Liver (tissue), 9 donors: ENCODE measurements around the gene ANTXR1. TPM values are rescaled to one million over a fixed set of nuclear protein-coding genes. Genes with fewer than 3 reads are reported as not detected.

Experiments
- DNase-seq: peaks from one replicate; pipeline ENCODE4 v3.0.0-alpha.2; 2017; ENCODE audit warnings: low spot score
- H3K27ac ChIP-seq, 2 donors: one replicate each; pipeline ENCODE4 v1.7.0; 2013; ENCODE audit warnings: inconsistent platforms in 2 of 2, low read length in 2 of 2, control low read depth in 1 of 2, low read depth in 1 of 2, mild to moderate bottlenecking in 1 of 2
- H3K27me3 ChIP-seq, 4 donors: one replicate each; pipeline versions ENCODE4 v1.6.1 to v1.7.0; 2013; ENCODE audit warnings: low read length in 3 of 4, inconsistent platforms in 1 of 4, mild to moderate bottlenecking in 1 of 4, moderate library complexity in 1 of 4; ENCODE audit not compliant: control insufficient read depth in 4 of 4, insufficient read depth in 4 of 4
- H3K36me3 ChIP-seq, 4 donors: one replicate each; pipeline versions ENCODE4 v1.6.1 to v1.7.0; 2013; ENCODE audit warnings: low read length in 3 of 4, mild to moderate bottlenecking in 3 of 4, low read depth in 1 of 4, moderate library complexity in 1 of 4; ENCODE audit not compliant: control insufficient read depth in 4 of 4, insufficient read depth in 3 of 4
- H3K4me1 ChIP-seq, 4 donors: one replicate each; pipeline versions ENCODE4 v1.6.1 to v1.7.0; 2013; ENCODE audit warnings: low read length in 3 of 4, mild to moderate bottlenecking in 3 of 4, moderate library complexity in 1 of 4; ENCODE audit not compliant: control insufficient read depth in 4 of 4, insufficient read depth in 4 of 4
- H3K4me3 ChIP-seq, 3 donors: one replicate each; pipeline versions ENCODE4 v1.6.1 to v1.7.0; 2013; ENCODE audit warnings: low read length in 3 of 3, control low read depth in 1 of 3, low read depth in 1 of 3, mild to moderate bottlenecking in 1 of 3
- H3K9ac ChIP-seq, 2 donors: one replicate each; pipeline ENCODE4 v1.7.0; 2013; ENCODE audit warnings: low read length in 2 of 2, mild to moderate bottlenecking in 2 of 2, moderate library complexity in 2 of 2, control low read depth in 1 of 2, low read depth in 1 of 2
- H3K9me3 ChIP-seq, 4 donors: one replicate each; pipeline versions ENCODE4 v1.6.1 to v1.7.0; 2013; ENCODE audit warnings: low read length in 3 of 4; ENCODE audit not compliant: control insufficient read depth in 4 of 4
- EGR1 ChIP-seq, 2 donors: IDR thresholded peaks; 2 replicates each; pipeline ENCODE4 v1.6.1; 2016 to 2018; ENCODE audit warnings: antibody characterized with exemption in 2 of 2, low read depth in 2 of 2
- FOXA1 ChIP-seq: IDR thresholded peaks from 2 replicates; pipeline ENCODE4 v1.6.1; 2016; ENCODE audit warnings: antibody characterized with exemption
- FOXA2 ChIP-seq: IDR thresholded peaks from 2 replicates; pipeline ENCODE4 v1.6.1; 2016; ENCODE audit warnings: antibody characterized with exemption
- GABPA ChIP-seq, 2 donors: IDR thresholded peaks in 1 of 2; conservative IDR thresholded peaks in 1 of 2; 2 replicates each; pipeline ENCODE4 v1.6.1; 2016; ENCODE audit warnings: antibody characterized with exemption in 2 of 2, mild to moderate bottlenecking in 1 of 2, moderate library complexity in 1 of 2
- HNF4A ChIP-seq, 2 donors: conservative IDR thresholded peaks; 2 replicates each; pipeline ENCODE4 v1.6.1; 2016; ENCODE audit warnings: antibody characterized with exemption in 2 of 2, mild to moderate bottlenecking in 2 of 2
- HNF4G ChIP-seq: IDR thresholded peaks from 2 replicates; pipeline ENCODE4 v1.6.1; 2016; ENCODE audit warnings: antibody characterized with exemption
- JUND ChIP-seq, 2 donors: IDR thresholded peaks; 2 replicates each; pipeline ENCODE4 v1.6.1; 2016; ENCODE audit warnings: antibody characterized with exemption in 2 of 2
- NR2F2 ChIP-seq: IDR thresholded peaks from 2 replicates; pipeline ENCODE4 v1.6.1; 2016; ENCODE audit warnings: antibody characterized with exemption
- RXRA ChIP-seq, 2 donors: IDR thresholded peaks; 2 replicates each; pipeline ENCODE4 v1.6.1; 2017 to 2018; ENCODE audit warnings: antibody characterized with exemption in 2 of 2, mild to moderate bottlenecking in 1 of 2
- SP1 ChIP-seq: IDR thresholded peaks from 2 replicates; pipeline ENCODE4 v1.6.1; 2018; ENCODE audit warnings: antibody characterized with exemption, mild to moderate bottlenecking
- TAF1 ChIP-seq: conservative IDR thresholded peaks from 2 replicates; pipeline ENCODE4 v1.6.1; 2016; ENCODE audit warnings: antibody characterized with exemption, mild to moderate bottlenecking
- WGBS: extraction: QIAGEN DNeasy Blood & Tissue Kit; methylation state at CpG from one replicate; pipeline ENCODE4 v1.1.7; 2013; 5-methylcytosine and 5-hydroxymethylcytosine counted together
- polyA plus RNA-seq, 2 donors: library from polyadenylated mRNA; stranded (reverse) in 1 of 2; unstranded in 1 of 2; fragments of 200-250 nt in 1 of 2; fragments of >200 nt in 1 of 2; fragmentation: Nextera tagmentation in 1 of 2; extraction: Ambion mirVana in 1 of 2; gene quantifications; one replicate each; pipeline versions ENCODE4 v1.2.1 to v1.2.3, GENCODE V29; 2013 to 2015
- total RNA-seq, 2 donors: library from RNA; depleted of rRNA; stranded (reverse); fragments of >200 nt; gene quantifications; one replicate each; pipeline ENCODE4 v1.2.3, GENCODE V29; 2014
- TF ChIP-seq, protein P1 (sequence below): IDR thresholded peaks from 2 replicates; pipeline ENCODE4 v1.6.1; 2016; ENCODE audit warnings: antibody characterized with exemption
- TF ChIP-seq, protein P2 (sequence below): fragments of 150-350 bp; IDR thresholded peaks from 2 replicates; pipeline ENCODE4 v1.5.1; 2017; ENCODE audit warnings: improper control_type of control experiment, low read depth, low read length; ENCODE audit not compliant: missing input control
- TF ChIP-seq, protein P3 (sequence below): IDR thresholded peaks from 2 replicates; pipeline ENCODE4 v1.6.1; 2016; ENCODE audit warnings: antibody characterized with exemption
- TF ChIP-seq, protein P4 (sequence below): IDR thresholded peaks from 2 replicates; pipeline ENCODE4 v1.6.1; 2016; ENCODE audit warnings: antibody characterized with exemption
- TF ChIP-seq, protein P5 (sequence below): IDR thresholded peaks from 2 replicates; pipeline ENCODE4 v1.6.1; 2016; ENCODE audit warnings: antibody characterized with exemption, mild to moderate bottlenecking
- donor health status: healthy.
- donor health status: healthy.
- donor health status: healthy.
- donor health status: healthy.
- donor health status: healthy.

ANTXR1 gene
- total and polyA plus RNA-seq, 4 donors, result 0.60 to 3.6 (median 1.8) TPM

DNA sequence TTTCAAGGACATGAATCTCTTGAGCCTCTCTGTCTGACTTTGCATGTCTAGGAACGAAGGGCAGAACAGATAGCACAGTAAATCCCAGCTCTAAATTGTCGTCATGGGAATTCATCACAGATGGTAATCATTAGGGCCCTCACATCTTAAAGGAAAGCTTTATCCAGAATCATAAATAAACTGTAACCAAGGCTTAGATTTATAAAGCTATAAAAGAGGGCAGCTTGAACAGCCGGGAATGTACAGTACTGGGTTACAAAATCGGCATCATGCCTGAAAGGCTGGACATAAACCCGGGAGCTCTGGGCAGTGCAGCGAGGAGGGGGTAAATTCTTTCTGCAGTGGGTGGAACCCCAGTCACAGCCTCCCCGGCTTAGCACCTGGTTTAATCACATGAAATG lies 229.7 kb downstream of the ANTXR1 start:
- no peak for DNase-seq
- TF ChIP-seq, protein P1, sequence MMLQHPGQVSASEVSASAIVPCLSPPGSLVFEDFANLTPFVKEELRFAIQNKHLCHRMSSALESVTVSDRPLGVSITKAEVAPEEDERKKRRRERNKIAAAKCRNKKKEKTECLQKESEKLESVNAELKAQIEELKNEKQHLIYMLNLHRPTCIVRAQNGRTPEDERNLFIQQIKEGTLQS, result no peak
- TF ChIP-seq FOXA1 (no peak), FOXA2 (no peak), JUND (IDR thresholded peaks at IDR 0.05) (no peak), HNF4G (no peak), RXRA (IDR thresholded peaks at IDR 0.05) (no peak), TAF1 (no peak), EGR1 (IDR thresholded peaks at IDR 0.05; ENCODE audit: low read depth in 2 of 2) (no peak)
- TF ChIP-seq, protein P2, sequence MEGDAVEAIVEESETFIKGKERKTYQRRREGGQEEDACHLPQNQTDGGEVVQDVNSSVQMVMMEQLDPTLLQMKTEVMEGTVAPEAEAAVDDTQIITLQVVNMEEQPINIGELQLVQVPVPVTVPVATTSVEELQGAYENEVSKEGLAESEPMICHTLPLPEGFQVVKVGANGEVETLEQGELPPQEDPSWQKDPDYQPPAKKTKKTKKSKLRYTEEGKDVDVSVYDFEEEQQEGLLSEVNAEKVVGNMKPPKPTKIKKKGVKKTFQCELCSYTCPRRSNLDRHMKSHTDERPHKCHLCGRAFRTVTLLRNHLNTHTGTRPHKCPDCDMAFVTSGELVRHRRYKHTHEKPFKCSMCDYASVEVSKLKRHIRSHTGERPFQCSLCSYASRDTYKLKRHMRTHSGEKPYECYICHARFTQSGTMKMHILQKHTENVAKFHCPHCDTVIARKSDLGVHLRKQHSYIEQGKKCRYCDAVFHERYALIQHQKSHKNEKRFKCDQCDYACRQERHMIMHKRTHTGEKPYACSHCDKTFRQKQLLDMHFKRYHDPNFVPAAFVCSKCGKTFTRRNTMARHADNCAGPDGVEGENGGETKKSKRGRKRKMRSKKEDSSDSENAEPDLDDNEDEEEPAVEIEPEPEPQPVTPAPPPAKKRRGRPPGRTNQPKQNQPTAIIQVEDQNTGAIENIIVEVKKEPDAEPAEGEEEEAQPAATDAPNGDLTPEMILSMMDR, result no peak
- TF ChIP-seq, protein P3, sequence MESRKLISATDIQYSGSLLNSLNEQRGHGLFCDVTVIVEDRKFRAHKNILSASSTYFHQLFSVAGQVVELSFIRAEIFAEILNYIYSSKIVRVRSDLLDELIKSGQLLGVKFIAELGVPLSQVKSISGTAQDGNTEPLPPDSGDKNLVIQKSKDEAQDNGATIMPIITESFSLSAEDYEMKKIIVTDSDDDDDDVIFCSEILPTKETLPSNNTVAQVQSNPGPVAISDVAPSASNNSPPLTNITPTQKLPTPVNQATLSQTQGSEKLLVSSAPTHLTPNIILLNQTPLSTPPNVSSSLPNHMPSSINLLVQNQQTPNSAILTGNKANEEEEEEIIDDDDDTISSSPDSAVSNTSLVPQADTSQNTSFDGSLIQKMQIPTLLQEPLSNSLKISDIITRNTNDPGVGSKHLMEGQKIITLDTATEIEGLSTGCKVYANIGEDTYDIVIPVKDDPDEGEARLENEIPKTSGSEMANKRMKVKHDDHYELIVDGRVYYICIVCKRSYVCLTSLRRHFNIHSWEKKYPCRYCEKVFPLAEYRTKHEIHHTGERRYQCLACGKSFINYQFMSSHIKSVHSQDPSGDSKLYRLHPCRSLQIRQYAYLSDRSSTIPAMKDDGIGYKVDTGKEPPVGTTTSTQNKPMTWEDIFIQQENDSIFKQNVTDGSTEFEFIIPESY, result no peak
- Histone ChIP-seq H3K9me3 (no peaks in the 10 kb centered on the region), H3K9ac (no peak overlapping the region), H3K4me3 (no peak overlapping the region), H3K4me1 (no peaks in the 10 kb centered on the region), H3K36me3 (no peaks in the 10 kb centered on the region), H3K27ac (no peak overlapping the region), H3K27me3 (no peaks in the 10 kb centered on the region)
- 86% methylated on average over 7 of the region's 7 CpGs for WGBS

DNA sequence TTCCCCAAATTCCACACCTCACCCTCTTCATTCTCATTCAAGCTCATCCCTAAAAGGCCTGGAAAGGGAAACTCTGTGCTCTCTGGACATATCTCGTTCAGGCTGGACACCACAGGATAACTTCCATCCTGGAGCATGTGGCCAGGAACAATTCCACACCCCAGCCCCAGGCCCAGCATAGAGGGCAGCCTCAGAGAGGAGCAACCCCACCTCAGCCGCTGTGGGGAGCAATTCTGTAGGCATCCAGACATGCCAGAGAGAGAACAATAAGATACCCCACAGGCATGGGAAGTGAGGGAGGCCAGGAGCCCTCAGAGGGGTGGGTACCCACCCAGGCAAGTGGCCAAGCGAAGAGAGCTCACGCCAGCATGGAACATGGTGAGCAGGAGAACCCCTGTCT lies 230.7 kb downstream of the ANTXR1 start:
- WGBS, result 83% methylated on average over 4 of the region's 4 CpGs
- Histone ChIP-seq H3K27me3 (no peaks in the 10 kb centered on the region), H3K4me1 (no peaks in the 10 kb centered on the region), H3K9ac (no peak overlapping the region), H3K27ac (no peak overlapping the region), H3K9me3 (no peaks in the 10 kb centered on the region), H3K36me3 (no peaks in the 10 kb centered on the region), H3K4me3 (no peak overlapping the region)
- no peak for TF ChIP-seq HNF4A (conservative IDR thresholded peaks at IDR 0.05)
- TF ChIP-seq EGR1 (IDR thresholded peaks at IDR 0.05; ENCODE audit: low read depth in 2 of 2), result no peak
- TF ChIP-seq FOXA2, result no peak
- TF ChIP-seq GABPA (IDR thresholded peaks at IDR 0.05 in 1 of 2, conservative IDR thresholded peaks at IDR 0.05 in 1 of 2), result no peak
- TF ChIP-seq, protein P4, sequence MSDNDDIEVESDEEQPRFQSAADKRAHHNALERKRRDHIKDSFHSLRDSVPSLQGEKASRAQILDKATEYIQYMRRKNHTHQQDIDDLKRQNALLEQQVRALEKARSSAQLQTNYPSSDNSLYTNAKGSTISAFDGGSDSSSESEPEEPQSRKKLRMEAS, result no peak
- no peak for TF ChIP-seq NR2F2
- no peak for TF ChIP-seq FOXA1
- no peak for TF ChIP-seq HNF4G
- no peak for TF ChIP-seq JUND (IDR thresholded peaks at IDR 0.05)
- no peak for TF ChIP-seq RXRA (IDR thresholded peaks at IDR 0.05)
- DNase-seq, result no peak

DNA sequence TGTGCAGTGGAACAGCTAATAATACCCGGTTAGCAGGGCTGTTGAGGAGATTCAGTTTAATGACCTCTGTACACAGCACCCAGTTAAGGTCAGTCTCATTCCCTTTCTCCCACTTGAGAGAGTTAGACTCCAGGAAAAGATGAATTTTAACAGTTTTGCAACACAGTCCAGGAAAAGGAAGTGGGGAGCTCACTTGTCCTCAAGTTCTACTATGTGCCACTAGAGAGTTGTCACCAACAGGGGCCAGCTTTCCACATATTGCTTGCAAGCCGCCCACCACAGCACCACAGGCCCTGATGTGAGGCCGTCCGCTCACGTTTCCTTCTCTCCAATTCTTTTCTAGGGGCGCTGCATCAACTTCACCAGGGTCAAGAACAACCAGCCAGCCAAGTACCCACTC lies 231.9 kb downstream of the ANTXR1 start:
- Histone ChIP-seq H3K4me1 (no peaks in the 10 kb centered on the region), H3K4me3 (no peak overlapping the region), H3K36me3 (no peaks in the 10 kb centered on the region), H3K9ac (no peak overlapping the region), H3K27ac (no peak overlapping the region), H3K27me3 (no peaks in the 10 kb centered on the region), H3K9me3 (no peaks in the 10 kb centered on the region)
- 86% methylated on average over 6 of the region's 6 CpGs for WGBS
- DNase-seq, result no peak
- no peak for TF ChIP-seq SP1
- TF ChIP-seq, protein P5, sequence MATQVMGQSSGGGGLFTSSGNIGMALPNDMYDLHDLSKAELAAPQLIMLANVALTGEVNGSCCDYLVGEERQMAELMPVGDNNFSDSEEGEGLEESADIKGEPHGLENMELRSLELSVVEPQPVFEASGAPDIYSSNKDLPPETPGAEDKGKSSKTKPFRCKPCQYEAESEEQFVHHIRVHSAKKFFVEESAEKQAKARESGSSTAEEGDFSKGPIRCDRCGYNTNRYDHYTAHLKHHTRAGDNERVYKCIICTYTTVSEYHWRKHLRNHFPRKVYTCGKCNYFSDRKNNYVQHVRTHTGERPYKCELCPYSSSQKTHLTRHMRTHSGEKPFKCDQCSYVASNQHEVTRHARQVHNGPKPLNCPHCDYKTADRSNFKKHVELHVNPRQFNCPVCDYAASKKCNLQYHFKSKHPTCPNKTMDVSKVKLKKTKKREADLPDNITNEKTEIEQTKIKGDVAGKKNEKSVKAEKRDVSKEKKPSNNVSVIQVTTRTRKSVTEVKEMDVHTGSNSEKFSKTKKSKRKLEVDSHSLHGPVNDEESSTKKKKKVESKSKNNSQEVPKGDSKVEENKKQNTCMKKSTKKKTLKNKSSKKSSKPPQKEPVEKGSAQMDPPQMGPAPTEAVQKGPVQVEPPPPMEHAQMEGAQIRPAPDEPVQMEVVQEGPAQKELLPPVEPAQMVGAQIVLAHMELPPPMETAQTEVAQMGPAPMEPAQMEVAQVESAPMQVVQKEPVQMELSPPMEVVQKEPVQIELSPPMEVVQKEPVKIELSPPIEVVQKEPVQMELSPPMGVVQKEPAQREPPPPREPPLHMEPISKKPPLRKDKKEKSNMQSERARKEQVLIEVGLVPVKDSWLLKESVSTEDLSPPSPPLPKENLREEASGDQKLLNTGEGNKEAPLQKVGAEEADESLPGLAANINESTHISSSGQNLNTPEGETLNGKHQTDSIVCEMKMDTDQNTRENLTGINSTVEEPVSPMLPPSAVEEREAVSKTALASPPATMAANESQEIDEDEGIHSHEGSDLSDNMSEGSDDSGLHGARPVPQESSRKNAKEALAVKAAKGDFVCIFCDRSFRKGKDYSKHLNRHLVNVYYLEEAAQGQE, result no peak
- TF ChIP-seq FOXA1, result no peak
- TF ChIP-seq, protein P4, result no peak
- TF ChIP-seq HNF4A (conservative IDR thresholded peaks at IDR 0.05), result no peak
- TF ChIP-seq FOXA2, result no peak
- no peak for TF ChIP-seq NR2F2
- TF ChIP-seq GABPA (IDR thresholded peaks at IDR 0.05 in 1 of 2, conservative IDR thresholded peaks at IDR 0.05 in 1 of 2), result no peak
- TF ChIP-seq, protein P2, result no peak
